IPS DF 4.7 (cell line): ENCODE results near the gene ZFYVE1.
"Not testable (repeated sequence)": the region's sequence is repeated elsewhere in the genome, so short reads cannot be mapped to it uniquely, and the experiment has no call there.

Experiments used
- DNase-seq: peaks from one replicate; pipeline ENCODE4 v3.0.0-alpha.2; 2013; ENCODE audit warnings: low spot score; ENCODE audit errors: extremely low read depth

The ZFYVE1 gene

GRCh38 chr14:72958548-72958947 is 68.4 kb downstream of the ZFYVE1 start:
- no peak for DNase-seq

- DNase-seq, result no peak
Measured at GRCh38 chr14:72957213-72957612, 69.7 kb downstream of the ZFYVE1 start.

GRCh38 chr14:72956741-72957140 is 70.2 kb downstream of the ZFYVE1 start:
- not testable (repeated sequence) for DNase-seq

- no peak for DNase-seq
Measured at GRCh38 chr14:72952171-72952570, 74.7 kb downstream of the ZFYVE1 start.

- DNase-seq, result no peak
Measured at GRCh38 chr14:72948481-72949138, 78.3 kb downstream of the ZFYVE1 start.

- DNase-seq, result no peak
Measured at GRCh38 chr14:72947366-72948160, 79.3 kb downstream of the ZFYVE1 start.

GRCh38 chr14:72946491-72946890 is 80.4 kb downstream of the ZFYVE1 start:
- DNase-seq, result no peak

- no peak for DNase-seq
Measured at GRCh38 chr14:72945356-72946027, 81.4 kb downstream of the ZFYVE1 start.

GRCh38 chr14:72943876-72944430 is 83.0 kb downstream of the ZFYVE1 start:
- no peak for DNase-seq

GRCh38 chr14:72942934-72943333 is 84.0 kb downstream of the ZFYVE1 start:
- DNase-seq, result no peak

GRCh38 chr14:72941286-72941985 is 85.5 kb downstream of the ZFYVE1 start:
- no peak for DNase-seq

- no peak for DNase-seq
Measured at GRCh38 chr14:72939630-72940029, 87.3 kb downstream of the ZFYVE1 start.

- no peak for DNase-seq
Measured at GRCh38 chr14:72932893-72933292, 94.0 kb downstream of the ZFYVE1 start.

- DNase-seq, result no peak
Measured at GRCh38 chr14:72929316-72930080, 97.4 kb downstream of the ZFYVE1 start.

- DNase-seq, result no peak
Measured at GRCh38 chr14:72928872-72929271, 98.0 kb downstream of the ZFYVE1 start.

GRCh38 chr14:72926292-72927028 is 100.4 kb downstream of the ZFYVE1 start, which contains the start of gene DCAF4:
TSS of gene DCAF4 (plus strand) at chr14:72926464. CDS start at chr14:72937979, 11,515 bp downstream.
- DNase-seq, result peak; percentile 92

- DNase-seq, result no peak
Measured at GRCh38 chr14:72925815-72926291, 101.1 kb downstream of the ZFYVE1 start.

GRCh38 chr14:72925171-72925759 is 101.6 kb downstream of the ZFYVE1 start:
- DNase-seq, result no peak

- DNase-seq, result no peak
Measured at GRCh38 chr14:72924337-72924736, 102.6 kb downstream of the ZFYVE1 start.
